WTC11 (cell line): Measurements from ENCODE around the gene KIRREL3. TPM values are rescaled to one million over a fixed set of nuclear protein-coding genes. Genes with fewer than 3 reads are reported as not detected.
A peak's percentile ranks its signal among the peaks of the same experiment; 100 is the strongest.

Experiments used
- ATAC-seq: fragments of 200-7000 bp; cut with Tn5 transposase; 2 replicates; pipeline ENCODE4 v1.10.0; 2021; ENCODE audit warnings: mild to moderate bottlenecking, moderate library complexity
- CTCF ChIA-PET: fragments of 300-600 bp; sonication (Branson Sonifier 250); formaldehyde crosslinking; loops from one replicate; lab custom pipeline; 2021; ENCODE audit warnings: antibody characterized with exemption; lab: Charles Lee
- POLR2A ChIA-PET: fragments of 350-600 bp; sonication (Branson Sonifier 250); formaldehyde crosslinking; loops from one replicate; lab custom pipeline; 2021; ENCODE audit warnings: antibody characterized with exemption; lab: Charles Lee
- DNase-seq: peaks from one replicate; pipeline ENCODE4 v3.0.0; 2021; ENCODE audit warnings: low spot score
- H3K27ac Mint-ChIP-seq: 2 replicates; pipeline ENCODE4 v1.8.0; 2021; ENCODE audit warnings: mixed read lengths
- H3K27me3 Mint-ChIP-seq: 2 replicates; pipeline ENCODE4 v1.8.0; 2021; ENCODE audit warnings: low read depth, mild to moderate bottlenecking, moderate library complexity, mixed read lengths
- H3K36me3 Mint-ChIP-seq: 2 replicates; pipeline ENCODE4 v1.8.0; 2021; ENCODE audit warnings: mixed read lengths
- H3K4me1 Mint-ChIP-seq: 2 replicates; pipeline ENCODE4 v1.8.0; 2022; ENCODE audit warnings: mixed read lengths
- H3K4me3 Mint-ChIP-seq: 2 replicates; pipeline ENCODE4 v1.8.0; 2021; ENCODE audit warnings: mild to moderate bottlenecking, moderate library complexity, mixed read lengths
- H3K9me3 Mint-ChIP-seq: 2 replicates; pipeline ENCODE4 v1.8.0; 2021; ENCODE audit warnings: mixed read lengths
- AFF4 ChIP-seq: sonication (generic); formaldehyde crosslinking; IDR thresholded peaks from 2 replicates; pipeline ENCODE4 v1.8.1; 2023; ENCODE audit warnings: mild to moderate bottlenecking, missing genetic modification reagents, borderline replicate concordance
- ETV6 ChIP-seq: sonication (generic); formaldehyde crosslinking; IDR thresholded peaks from 2 replicates; pipeline ENCODE4 v1.8.1; 2022; ENCODE audit warnings: mild to moderate bottlenecking, missing genetic modification reagents
- HMGA2 ChIP-seq: fragments of 250-450 bp; sonication (Bioruptor Pico); IDR thresholded peaks from 2 replicates; pipeline ENCODE4 v1.4.0; 2021; ENCODE audit warnings: mild to moderate bottlenecking, moderate library complexity
- IRF2 ChIP-seq: sonication (generic); formaldehyde crosslinking; IDR thresholded peaks from 2 replicates; pipeline ENCODE4 v1.8.0; 2022; ENCODE audit warnings: low read depth, missing genetic modification reagents, borderline replicate concordance
- JUN ChIP-seq: sonication (generic); formaldehyde crosslinking; IDR thresholded peaks from 2 replicates; pipeline ENCODE4 v1.8.0; 2023; ENCODE audit warnings: mild to moderate bottlenecking, missing genetic modification reagents
- NFATC4 ChIP-seq: fragments of 250-450 bp; sonication (Bioruptor Pico); IDR thresholded peaks from 2 replicates; pipeline ENCODE4 v1.9.0; 2021; ENCODE audit warnings: mild to moderate bottlenecking
- NFYB ChIP-seq: sonication (generic); formaldehyde crosslinking; conservative IDR thresholded peaks from 2 replicates; pipeline ENCODE4 v1.8.0; 2022; ENCODE audit warnings: low read depth, missing genetic modification reagents
- NR1H2 ChIP-seq: sonication (generic); formaldehyde crosslinking; IDR thresholded peaks from 2 replicates; pipeline ENCODE4 v1.9.0; 2021; ENCODE audit warnings: mild to moderate bottlenecking, moderate library complexity, missing genetic modification reagents
- SMAD3 ChIP-seq: sonication (generic); formaldehyde crosslinking; IDR thresholded peaks from 2 replicates; pipeline ENCODE4 v1.8.0; 2022; ENCODE audit warnings: missing genetic modification reagents, mild to moderate bottlenecking, borderline replicate concordance
- SMAD4 ChIP-seq: sonication (generic); formaldehyde crosslinking; IDR thresholded peaks from 2 replicates; pipeline ENCODE4 v1.8.0; 2022; ENCODE audit warnings: mild to moderate bottlenecking, missing genetic modification reagents
- SOX15 ChIP-seq: fragments of 250-450 bp; sonication (Bioruptor Pico); IDR thresholded peaks from 2 replicates; pipeline ENCODE4 v1.9.0; 2021; ENCODE audit warnings: mild to moderate bottlenecking
- TEAD1 ChIP-seq: sonication (generic); formaldehyde crosslinking; IDR thresholded peaks from 2 replicates; pipeline ENCODE4 v1.8.0; 2022; ENCODE audit warnings: mild to moderate bottlenecking, missing genetic modification reagents
- USF1 ChIP-seq: sonication (generic); formaldehyde crosslinking; IDR thresholded peaks from 2 replicates; pipeline ENCODE4 v1.8.0; 2022; ENCODE audit warnings: mild to moderate bottlenecking, missing genetic modification reagents
- ZBTB21 ChIP-seq: sonication (generic); formaldehyde crosslinking; IDR thresholded peaks from 2 replicates; pipeline ENCODE4 v1.8.1; 2023; ENCODE audit warnings: mild to moderate bottlenecking, missing genetic modification reagents, borderline replicate concordance
- ZMAT4 ChIP-seq: fragments of 250-450 bp; sonication (Bioruptor Pico); IDR thresholded peaks from 2 replicates; pipeline ENCODE4 v1.9.0; 2021; ENCODE audit warnings: mild to moderate bottlenecking
- ZNF138 ChIP-seq: sonication (generic); formaldehyde crosslinking; conservative IDR thresholded peaks from 2 replicates; pipeline ENCODE4 v1.8.1; 2022; ENCODE audit warnings: mild to moderate bottlenecking, moderate library complexity, missing genetic modification reagents
- ZNF219 ChIP-seq: sonication (generic); formaldehyde crosslinking; IDR thresholded peaks from 2 replicates; pipeline ENCODE4 v1.8.0; 2023; ENCODE audit warnings: missing genetic modification reagents, mild to moderate bottlenecking, borderline replicate concordance
- ZNF232 ChIP-seq: sonication (generic); formaldehyde crosslinking; IDR thresholded peaks from 2 replicates; pipeline ENCODE4 v1.8.0; 2022; ENCODE audit warnings: mild to moderate bottlenecking, missing genetic modification reagents
- ZNF263 ChIP-seq: sonication (generic); formaldehyde crosslinking; IDR thresholded peaks from 2 replicates; pipeline ENCODE4 v1.8.1; 2022; ENCODE audit warnings: low read depth, mild to moderate bottlenecking, moderate library complexity, missing genetic modification reagents
- ZNF317 ChIP-seq: sonication (generic); formaldehyde crosslinking; IDR thresholded peaks from 2 replicates; pipeline ENCODE4 v1.8.1; 2023; ENCODE audit warnings: low read depth, mild to moderate bottlenecking, moderate library complexity, missing genetic modification reagents, borderline replicate concordance
- ZNF396 ChIP-seq: fragments of 250-450 bp; sonication (Bioruptor Pico); IDR thresholded peaks from 2 replicates; pipeline ENCODE4 v1.8.0; 2021; ENCODE audit warnings: mild to moderate bottlenecking, moderate library complexity, borderline replicate concordance
- ZNF671 ChIP-seq: fragments of 250-450 bp; sonication (Bioruptor Pico); IDR thresholded peaks from 2 replicates; pipeline ENCODE4 v1.8.0; 2021; ENCODE audit warnings: mild to moderate bottlenecking
- total RNA-seq: library from RNA; stranded (reverse); gene quantifications from 3 replicates; pipeline ENCODE4 v1.2.3, GENCODE V29; 2021
- TF ChIP-seq, protein P1 (sequence below): sonication (generic); formaldehyde crosslinking; IDR thresholded peaks from 2 replicates; pipeline ENCODE4 v1.8.1; 2022; ENCODE audit warnings: low read depth, mild to moderate bottlenecking, moderate library complexity, missing genetic modification reagents, borderline replicate concordance
- TF ChIP-seq, protein P2 (sequence below): sonication (generic); formaldehyde crosslinking; IDR thresholded peaks from 2 replicates; pipeline ENCODE4 v1.8.1; 2023; ENCODE audit warnings: mild to moderate bottlenecking, moderate library complexity, missing genetic modification reagents
- TF ChIP-seq, protein P3 (sequence below): sonication (generic); formaldehyde crosslinking; IDR thresholded peaks from 2 replicates; pipeline ENCODE4 v1.8.0; 2022; ENCODE audit warnings: mild to moderate bottlenecking, missing genetic modification reagents
- TF ChIP-seq, protein P4 (sequence below): sonication (generic); formaldehyde crosslinking; IDR thresholded peaks from 2 replicates; pipeline ENCODE4 v1.8.1; 2023; ENCODE audit warnings: mild to moderate bottlenecking, missing genetic modification reagents

The KIRREL3 gene
- total RNA-seq, 1 experiment from 2014 or later: 0.59 TPM

- peak; percentile 80 for DNase-seq
- peaks cover 35% of the 10 kb centered on the region for H3K27me3 Mint-ChIP-seq
- H3K4me1 Mint-ChIP-seq: peaks cover 33% of the 10 kb centered on the region
- no peaks in the 10 kb centered on the region for H3K36me3 Mint-ChIP-seq
- H3K9me3 Mint-ChIP-seq: no peaks in the 10 kb centered on the region
- CTCF ChIA-PET: interaction anchor here (0.5 to 1.8 kb wide), 9 partner anchors 9 to 429 kb away, joined by 3 to 17 read pairs (median 5); no protein-coding TSS in a partner anchor
- POLR2A ChIA-PET: interaction anchor here (0.6 kb wide), 1 partner anchor 47 kb away, joined by 3 read pairs; no protein-coding TSS in a partner anchor
- no peak overlapping the region for H3K4me3 Mint-ChIP-seq
- H3K27ac Mint-ChIP-seq: no peak overlapping the region
- ATAC-seq: peak; percentile 57
- 0 out of 2 replicates have a peak, but pooled peaks have one; percentile 47 for TF ChIP-seq ZNF219
- no peak for TF ChIP-seq ZNF317 (CRISPR knock-in tag)
- TF ChIP-seq ZNF138 (CRISPR knock-in tag): no peak
- TF ChIP-seq NFATC4 (CRISPR knock-in tag): no peak
- TF ChIP-seq ZNF396 (CRISPR knock-in tag): no peak
- peak; percentile 55; the same call in 1 of the 2 replicates for TF ChIP-seq ZNF232 (CRISPR knock-in tag)
- TF ChIP-seq, protein P1, sequence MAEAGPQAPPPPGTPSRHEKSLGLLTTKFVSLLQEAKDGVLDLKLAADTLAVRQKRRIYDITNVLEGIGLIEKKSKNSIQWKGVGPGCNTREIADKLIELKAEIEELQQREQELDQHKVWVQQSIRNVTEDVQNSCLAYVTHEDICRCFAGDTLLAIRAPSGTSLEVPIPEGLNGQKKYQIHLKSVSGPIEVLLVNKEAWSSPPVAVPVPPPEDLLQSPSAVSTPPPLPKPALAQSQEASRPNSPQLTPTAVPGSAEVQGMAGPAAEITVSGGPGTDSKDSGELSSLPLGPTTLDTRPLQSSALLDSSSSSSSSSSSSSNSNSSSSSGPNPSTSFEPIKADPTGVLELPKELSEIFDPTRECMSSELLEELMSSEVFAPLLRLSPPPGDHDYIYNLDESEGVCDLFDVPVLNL (CRISPR knock-in tag): no peak
- TF ChIP-seq NFYB (CRISPR knock-in tag): no peak
- TF ChIP-seq ZNF263 (CRISPR knock-in tag): no peak
- no peak for TF ChIP-seq ZMAT4 (CRISPR knock-in tag)
- peak; percentile 68; the same call in 1 of the 2 replicates for TF ChIP-seq NR1H2 (CRISPR knock-in tag)
- no peak for TF ChIP-seq HMGA2 (CRISPR knock-in tag)
- peak; percentile 60; the same call in 1 of the 2 replicates for TF ChIP-seq USF1 (CRISPR knock-in tag)
- TF ChIP-seq TEAD1: peak; percentile 80
- TF ChIP-seq ZNF671 (CRISPR knock-in tag): no peak
- TF ChIP-seq AFF4 (CRISPR knock-in tag): no peak
- TF ChIP-seq, protein P2, sequence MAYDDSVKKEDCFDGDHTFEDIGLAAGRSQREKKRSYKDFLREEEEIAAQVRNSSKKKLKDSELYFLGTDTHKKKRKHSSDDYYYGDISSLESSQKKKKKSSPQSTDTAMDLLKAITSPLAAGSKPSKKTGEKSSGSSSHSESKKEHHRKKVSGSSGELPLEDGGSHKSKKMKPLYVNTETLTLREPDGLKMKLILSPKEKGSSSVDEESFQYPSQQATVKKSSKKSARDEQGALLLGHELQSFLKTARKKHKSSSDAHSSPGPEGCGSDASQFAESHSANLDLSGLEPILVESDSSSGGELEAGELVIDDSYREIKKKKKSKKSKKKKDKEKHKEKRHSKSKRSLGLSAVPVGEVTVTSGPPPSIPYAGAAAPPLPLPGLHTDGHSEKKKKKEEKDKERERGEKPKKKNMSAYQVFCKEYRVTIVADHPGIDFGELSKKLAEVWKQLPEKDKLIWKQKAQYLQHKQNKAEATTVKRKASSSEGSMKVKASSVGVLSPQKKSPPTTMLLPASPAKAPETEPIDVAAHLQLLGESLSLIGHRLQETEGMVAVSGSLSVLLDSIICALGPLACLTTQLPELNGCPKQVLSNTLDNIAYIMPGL (CRISPR knock-in tag): no peak
- TF ChIP-seq JUN (CRISPR knock-in tag): 0 out of 2 replicates have a peak, but pooled peaks have one; percentile 32
- TF ChIP-seq IRF2: no peak
- peak; percentile 51; the same call in 1 of the 2 replicates for TF ChIP-seq ETV6 (CRISPR knock-in tag)
- 0 out of 2 replicates have a peak, but pooled peaks have one; percentile 66 for TF ChIP-seq ZBTB21 (CRISPR knock-in tag)
- TF ChIP-seq SMAD3: 0 out of 2 replicates have a peak, but pooled peaks have one; percentile 42
- TF ChIP-seq, protein P3, sequence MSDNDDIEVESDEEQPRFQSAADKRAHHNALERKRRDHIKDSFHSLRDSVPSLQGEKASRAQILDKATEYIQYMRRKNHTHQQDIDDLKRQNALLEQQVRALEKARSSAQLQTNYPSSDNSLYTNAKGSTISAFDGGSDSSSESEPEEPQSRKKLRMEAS (CRISPR knock-in tag): peak; percentile 39; the same call in 1 of the 2 replicates
- TF ChIP-seq, protein P4, sequence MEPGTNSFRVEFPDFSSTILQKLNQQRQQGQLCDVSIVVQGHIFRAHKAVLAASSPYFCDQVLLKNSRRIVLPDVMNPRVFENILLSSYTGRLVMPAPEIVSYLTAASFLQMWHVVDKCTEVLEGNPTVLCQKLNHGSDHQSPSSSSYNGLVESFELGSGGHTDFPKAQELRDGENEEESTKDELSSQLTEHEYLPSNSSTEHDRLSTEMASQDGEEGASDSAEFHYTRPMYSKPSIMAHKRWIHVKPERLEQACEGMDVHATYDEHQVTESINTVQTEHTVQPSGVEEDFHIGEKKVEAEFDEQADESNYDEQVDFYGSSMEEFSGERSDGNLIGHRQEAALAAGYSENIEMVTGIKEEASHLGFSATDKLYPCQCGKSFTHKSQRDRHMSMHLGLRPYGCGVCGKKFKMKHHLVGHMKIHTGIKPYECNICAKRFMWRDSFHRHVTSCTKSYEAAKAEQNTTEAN (CRISPR knock-in tag): peak; percentile 25; the same call in 1 of the 2 replicates
- TF ChIP-seq SOX15: no peak
- TF ChIP-seq SMAD4 (CRISPR knock-in tag): peak; percentile 16; the same call in 1 of the 2 replicates
Measured at GRCh38 chr11:126561327-126561893, 439.2 kb downstream of the KIRREL3 start.
